ENCODE measurements around the gene GRPR.

GRCh38 chrX:16136080-16136479, 12.7 kb downstream of the GRPR start:
- TF ChIP-seq ZBTB40 (IDR thresholded peaks at IDR 0.05; ENCODE audit: borderline replicate concordance) (no peak), MAX (IDR thresholded peaks at IDR 0.05; ENCODE audit: low read depth, low read length) (no peak), REST (IDR thresholded peaks at IDR 0.05; ENCODE audit: low read depth, low read length) (no peak), CTCF (IDR thresholded peaks at IDR 0.05 in 2 of 3, conservative IDR thresholded peaks at IDR 0.05 in 1 of 3; ENCODE audit: control insufficient read depth in 2 of 3, extremely low read depth in 1 of 3, insufficient read depth in 1 of 3, low read depth in 3 of 3, low read length in 3 of 3) (no peak), PAX5 (IDR thresholded peaks at IDR 0.05; ENCODE audit: borderline replicate concordance, low read depth, low read length) (no peak), POLR2AphosphoS5 (IDR thresholded peaks at IDR 0.05; ENCODE audit: low read length) (no peak), CHD4 (IDR thresholded peaks at IDR 0.05) (no peak), POLR2A (IDR thresholded peaks at IDR 0.05; ENCODE audit: low read depth, low read length) (no peak), USF1 (IDR thresholded peaks at IDR 0.05; ENCODE audit: borderline replicate concordance, extremely low read length, insufficient read depth, low read depth, low read length) (no peak), ZBTB33 (IDR thresholded peaks at IDR 0.05) (no peak), TCF7 (IDR thresholded peaks at IDR 0.05; ENCODE audit: borderline replicate concordance) (no peak), NFXL1 (IDR thresholded peaks at IDR 0.05; ENCODE audit: borderline replicate concordance) (no peak), BCL11A (IDR thresholded peaks at IDR 0.05; ENCODE audit: low read depth, low read length) (no peak), EGR1 (IDR thresholded peaks at IDR 0.05; ENCODE audit: borderline replicate concordance in 1 of 2, low read depth in 2 of 2, low read length in 2 of 2) (no peak)
